Measurements from ENCODE around the gene CABLES1.
"Not testable (repeated sequence)": the region's sequence is repeated elsewhere in the genome, so short reads cannot be mapped to it uniquely, and the experiment has no call there.

CABLES1 gene, protein sequence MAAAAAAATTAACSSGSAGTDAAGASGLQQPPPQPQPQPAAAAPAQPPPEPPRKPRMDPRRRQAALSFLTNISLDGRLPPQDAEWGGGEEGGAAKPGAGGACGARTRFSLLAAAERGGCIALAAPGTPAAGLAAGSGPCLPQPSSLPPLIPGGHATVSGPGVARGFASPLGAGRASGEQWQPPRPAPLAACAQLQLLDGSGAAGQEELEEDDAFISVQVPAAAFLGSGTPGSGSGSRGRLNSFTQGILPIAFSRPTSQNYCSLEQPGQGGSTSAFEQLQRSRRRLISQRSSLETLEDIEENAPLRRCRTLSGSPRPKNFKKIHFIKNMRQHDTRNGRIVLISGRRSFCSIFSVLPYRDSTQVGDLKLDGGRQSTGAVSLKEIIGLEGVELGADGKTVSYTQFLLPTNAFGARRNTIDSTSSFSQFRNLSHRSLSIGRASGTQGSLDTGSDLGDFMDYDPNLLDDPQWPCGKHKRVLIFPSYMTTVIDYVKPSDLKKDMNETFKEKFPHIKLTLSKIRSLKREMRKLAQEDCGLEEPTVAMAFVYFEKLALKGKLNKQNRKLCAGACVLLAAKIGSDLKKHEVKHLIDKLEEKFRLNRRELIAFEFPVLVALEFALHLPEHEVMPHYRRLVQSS

DNA sequence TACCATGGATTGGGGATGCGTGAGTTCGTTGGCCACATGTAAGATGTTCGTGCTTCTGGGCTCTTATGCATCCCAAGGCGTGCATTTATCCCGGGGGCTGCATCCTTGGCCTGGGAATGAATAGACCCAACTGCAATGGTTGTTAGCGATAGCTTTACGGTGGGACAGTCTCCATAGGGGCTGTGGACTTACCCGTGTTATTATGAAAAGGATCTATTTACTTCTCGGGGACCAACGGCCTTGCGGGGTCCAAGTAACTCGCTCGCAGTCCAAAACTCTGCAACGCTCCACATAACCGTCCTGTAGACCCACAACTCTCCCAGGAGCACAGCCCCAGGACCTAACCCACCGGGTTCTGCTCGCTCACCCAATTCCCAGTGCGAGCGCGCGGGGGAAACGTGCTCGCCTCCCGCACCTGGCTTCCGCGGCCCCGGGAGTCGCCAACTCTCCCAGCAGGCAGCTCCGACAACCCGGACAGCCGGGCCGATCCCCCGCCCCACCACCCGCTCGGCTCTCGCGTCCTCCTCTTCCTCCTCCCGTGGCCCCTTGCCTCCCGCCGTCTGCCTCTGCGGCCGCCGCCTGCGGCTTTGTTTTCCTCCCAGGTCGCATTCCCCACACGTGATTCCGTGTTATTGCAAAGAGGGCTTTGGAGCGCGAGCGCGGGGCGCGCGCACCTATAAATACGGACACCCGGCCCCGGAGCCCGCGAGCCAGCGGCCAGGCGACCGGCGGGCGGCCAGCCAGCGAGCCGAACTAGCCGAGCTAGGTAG, at the start of gene CABLES1:
Gene CABLES1, plus strand, starts transcription at position 706 of the 770 bp plus-strand sequence. CDS start 278 bp downstream, outside the sequence.
- DNase-seq, result peak; percentile 42 to 83

DNA sequence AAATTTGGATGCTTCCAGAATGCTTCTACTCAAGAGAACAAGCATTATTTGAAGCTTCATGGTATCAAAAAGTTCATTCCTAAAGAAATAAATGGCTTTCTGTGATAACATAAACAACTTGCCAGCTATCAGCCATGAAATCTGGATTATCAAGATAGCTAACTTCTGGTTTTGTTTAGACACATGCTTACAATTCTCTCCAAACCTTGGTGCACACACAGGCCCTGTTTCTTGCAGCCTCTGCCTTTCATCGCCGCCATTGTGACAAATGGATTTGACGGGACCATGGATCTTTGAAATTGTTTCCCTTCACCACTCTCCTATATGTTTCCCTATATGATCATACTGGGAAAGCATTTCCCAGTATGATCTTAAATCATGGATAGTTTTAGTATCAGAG, 47.9 kb upstream of the CABLES1 start:
- DNase-seq, result no peak

DNA sequence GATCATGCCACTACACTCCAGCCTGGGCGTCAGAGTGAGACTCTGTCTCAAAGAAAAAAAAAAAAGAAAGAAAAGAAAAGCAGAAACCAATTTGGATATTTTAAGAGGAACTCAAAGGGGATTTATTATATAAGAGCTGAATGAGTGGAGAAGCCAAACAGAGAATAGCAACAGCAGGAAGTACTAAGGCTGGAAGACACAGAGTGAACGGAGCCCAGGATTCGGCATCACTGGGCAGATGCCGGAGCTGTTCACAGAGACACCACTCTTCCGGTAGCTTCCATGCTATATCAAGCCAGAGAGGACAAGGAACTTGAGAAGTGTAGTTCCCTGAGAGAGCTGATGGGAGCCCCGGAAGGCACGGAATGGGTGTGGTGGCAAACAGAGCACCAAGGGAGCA, 47.0 kb upstream of the CABLES1 start:
- DNase-seq, result no peak

DNA sequence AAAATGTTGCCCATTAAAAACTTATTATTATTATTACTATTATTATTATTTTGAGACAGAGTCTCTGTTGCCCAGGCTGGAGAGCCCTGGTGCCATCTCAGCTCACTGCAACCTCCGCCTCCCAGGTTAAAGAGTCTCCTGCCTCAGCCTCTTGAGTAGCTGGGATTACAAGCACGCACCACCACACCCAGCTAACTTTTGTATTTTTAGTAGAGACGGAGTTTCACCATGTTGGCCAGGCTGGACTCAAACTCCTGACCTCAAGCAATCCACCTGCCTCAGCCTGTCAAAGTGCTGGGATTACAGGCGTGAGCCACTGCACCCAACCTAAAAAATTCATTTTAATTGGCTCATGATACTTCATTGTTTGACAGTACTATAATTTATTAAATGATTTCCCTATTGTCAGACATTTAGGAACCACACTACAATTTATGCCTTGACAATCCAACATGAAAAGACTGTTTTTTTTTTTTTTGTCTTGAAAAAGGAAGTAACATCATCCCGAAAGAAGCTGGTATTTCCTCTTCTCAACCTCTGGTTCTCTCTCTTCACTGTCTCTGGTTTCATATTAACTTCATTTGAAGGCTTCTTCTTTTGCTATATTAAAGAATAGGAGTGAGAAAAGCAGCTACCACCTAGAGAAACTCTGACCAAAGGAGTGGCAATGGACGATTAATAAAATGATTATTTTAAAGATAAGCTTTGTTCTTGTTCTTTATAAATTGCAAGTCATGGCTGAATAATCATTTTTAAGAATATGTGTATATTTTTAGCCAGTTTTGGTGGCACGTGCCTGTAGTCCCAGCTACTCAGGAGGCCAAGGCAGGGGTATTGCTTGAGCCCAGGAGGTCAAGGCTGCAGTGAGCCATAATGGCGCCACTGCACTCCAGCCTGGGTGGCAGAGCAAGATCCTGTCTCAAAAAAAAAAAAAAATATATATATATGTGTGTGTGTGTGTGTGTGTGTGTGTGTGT, 44.0 kb upstream of the CABLES1 start:
- not testable (repeated sequence) for DNase-seq

DNA sequence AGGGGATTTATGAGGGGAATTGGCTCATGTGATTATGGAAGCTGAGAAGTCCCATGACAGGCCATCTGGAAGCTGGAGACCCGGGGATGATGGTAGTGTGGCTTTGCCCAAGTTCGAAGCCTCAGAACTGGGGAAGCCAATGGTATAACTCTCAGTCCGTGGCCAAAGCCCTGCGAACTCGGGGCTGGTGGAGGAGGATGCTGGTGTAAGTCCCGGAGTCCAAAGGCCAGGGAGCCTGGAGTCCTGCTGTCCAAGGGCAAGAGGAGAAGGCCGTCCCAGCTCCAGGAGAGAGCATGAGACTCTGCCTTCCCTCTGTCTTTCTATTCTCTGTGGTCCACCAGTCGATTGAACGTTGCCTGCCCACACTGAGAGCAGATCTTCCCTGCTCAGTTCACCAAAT, 43.2 kb upstream of the CABLES1 start:
- no peak for DNase-seq

DNA sequence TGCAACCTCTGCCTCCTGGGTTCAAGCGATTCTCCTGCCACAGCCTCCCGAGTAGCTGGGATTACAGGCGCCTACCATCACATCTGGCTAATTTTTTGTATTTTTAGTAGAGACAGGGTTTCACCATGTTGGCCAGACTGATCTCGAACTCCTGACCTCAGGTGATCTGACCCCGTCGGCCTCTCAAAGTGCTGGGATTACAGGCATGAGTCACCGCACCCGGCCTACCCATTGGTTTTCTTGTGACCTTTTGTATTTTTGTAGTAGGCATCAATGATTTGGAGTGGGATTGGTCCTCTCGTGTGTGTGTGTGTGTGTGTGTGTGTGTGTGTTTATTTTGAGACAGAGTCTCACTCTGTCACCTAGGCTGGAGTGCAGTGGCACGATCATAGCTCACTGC, 42.2 kb upstream of the CABLES1 start:
- not testable (repeated sequence) for DNase-seq

DNA sequence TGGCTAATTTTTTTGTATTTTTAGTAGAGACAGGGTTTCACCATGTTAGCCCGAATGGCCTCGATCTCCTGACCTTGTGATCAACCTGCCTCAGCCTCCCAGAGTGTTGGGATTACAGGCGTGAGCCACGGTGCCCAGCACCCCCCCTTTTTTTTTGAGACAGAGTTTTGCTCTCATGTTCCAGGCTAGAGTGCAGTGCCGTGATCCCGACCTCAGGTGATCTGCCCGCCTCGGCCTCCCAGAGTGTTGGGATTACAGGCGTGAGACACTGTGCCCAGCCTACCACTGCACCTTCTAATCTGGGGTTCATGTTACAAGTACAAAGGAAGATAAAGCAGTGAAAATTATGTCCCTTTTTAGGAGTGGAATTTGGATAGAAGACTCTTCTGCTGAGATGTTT, 41.5 kb upstream of the CABLES1 start:
- no peak for DNase-seq

DNA sequence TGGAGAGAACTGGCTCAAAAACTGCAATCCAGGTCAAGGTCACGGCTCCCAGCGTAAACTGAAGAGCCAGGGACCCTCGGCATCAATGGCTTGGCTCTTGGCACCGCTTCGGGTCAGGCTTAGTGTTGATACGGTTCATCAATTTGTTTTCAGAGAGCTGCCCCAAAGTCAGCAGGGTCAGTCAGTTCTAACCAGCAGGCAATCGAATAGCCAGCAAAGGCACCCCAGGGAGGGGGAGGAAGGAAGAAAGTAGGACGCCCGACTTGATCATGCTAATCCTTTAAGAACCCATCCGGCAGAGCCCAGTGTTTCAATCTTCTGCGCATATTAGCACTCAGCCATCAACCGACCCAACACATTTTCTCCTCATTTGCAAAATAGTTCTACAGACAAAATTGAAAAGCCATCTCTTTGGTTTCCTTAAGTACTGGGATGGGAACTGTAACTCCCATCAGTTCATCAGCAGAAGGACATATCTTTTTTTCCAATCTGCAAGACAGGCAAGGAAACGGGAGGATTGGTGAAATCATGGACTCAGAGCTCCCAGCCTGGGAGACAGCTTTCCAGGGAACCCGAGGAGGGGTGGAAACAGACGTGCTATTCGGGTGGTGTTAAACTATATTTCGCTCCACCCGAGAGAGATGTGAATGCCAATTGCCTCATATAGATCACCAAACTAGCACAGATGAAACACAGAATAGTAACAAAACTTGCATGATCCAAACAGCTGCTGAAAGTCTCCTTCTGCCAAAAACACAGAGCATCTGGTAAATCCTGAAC, 40.7 kb upstream of the CABLES1 start:
- DNase-seq, result no peak

DNA sequence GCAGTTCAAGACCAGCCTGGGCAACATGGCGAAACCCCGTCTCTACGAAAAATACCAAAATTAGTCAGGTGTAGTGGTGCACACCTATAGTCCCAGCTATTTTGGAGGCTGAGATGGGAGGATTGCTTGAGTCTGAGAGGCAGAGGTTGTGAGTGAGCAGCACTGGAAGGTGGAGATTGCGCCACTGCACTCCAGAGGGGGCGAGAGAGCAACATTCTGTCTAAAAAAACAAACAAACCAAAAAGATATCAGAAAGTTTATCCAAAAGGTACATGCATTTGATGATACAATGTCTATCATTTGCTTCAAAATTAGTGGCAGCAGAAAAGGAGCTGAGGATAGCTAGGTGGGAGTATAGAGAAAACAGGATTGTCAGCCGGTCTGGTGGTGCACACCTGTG, 39.8 kb upstream of the CABLES1 start:
- DNase-seq, result no peak

DNA sequence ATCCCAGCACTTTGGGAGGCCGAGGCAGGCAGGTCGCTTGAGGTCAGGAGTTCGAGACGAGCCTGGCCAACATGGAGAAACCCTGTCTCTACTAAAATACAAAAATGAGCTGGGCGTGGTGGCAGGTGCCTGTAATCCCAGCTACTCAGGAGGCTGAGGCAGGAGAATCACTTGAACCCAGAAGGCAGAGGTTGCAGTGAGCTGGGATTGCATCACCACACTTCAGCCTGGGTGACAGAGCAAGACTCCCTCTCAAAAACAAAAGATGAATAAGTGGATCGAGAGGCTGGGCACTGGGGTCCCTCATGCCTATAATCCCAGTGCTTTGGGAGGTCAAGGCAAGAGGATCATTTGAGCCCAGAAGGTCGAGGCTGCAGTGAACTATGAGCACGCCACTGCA, 38.3 kb upstream of the CABLES1 start:
- not testable (repeated sequence) for DNase-seq

DNA sequence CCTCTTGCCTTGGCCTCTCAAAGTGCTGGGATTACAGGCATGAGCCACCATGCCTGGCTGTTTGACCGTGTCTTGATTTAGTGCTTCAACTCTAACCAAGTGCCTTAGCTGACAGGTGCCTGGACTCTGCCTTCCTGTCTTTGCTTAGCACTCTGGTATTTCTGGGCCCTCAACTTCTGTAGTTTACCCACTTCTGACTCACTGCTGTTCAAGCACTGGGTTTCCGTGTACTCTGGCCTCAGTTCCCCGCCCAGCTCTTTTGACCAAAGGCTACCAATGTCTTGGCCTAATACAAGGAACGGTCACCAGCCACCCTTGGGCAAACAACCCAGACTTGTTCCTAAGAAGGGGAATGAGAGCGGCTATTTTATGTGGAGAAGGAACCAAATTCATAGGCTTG, 35.7 kb upstream of the CABLES1 start:
- DNase-seq, result no peak

DNA sequence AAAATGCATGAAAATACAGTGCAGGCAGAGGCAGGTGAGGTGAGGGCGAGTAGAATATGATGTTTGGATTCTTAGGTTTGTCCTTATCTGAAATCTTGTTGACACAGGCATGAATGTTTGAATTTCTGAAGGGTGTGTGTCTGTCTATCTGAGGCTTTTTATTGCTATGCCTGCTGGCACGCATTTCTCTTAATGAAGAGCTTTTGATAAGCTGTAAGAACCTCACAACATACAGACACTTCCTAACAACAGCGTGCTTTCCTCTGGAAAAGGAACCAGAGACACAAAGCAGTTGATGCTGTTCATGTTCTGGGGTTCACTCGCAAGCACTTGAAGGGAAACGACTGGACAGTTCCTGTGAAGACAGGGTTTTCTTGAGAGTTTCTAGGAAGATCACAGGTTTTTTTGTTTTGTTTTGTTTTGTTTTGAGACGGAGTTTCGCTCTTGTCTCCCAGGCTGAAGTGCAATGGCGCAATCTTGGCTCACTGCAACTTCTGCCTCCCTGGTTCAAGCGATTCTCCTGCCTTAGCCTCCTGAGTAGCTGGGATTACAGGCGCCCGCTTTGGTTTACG, 33.3 kb upstream of the CABLES1 start:
- peak in 1 of 2 experiments; percentile 7 for DNase-seq

DNA sequence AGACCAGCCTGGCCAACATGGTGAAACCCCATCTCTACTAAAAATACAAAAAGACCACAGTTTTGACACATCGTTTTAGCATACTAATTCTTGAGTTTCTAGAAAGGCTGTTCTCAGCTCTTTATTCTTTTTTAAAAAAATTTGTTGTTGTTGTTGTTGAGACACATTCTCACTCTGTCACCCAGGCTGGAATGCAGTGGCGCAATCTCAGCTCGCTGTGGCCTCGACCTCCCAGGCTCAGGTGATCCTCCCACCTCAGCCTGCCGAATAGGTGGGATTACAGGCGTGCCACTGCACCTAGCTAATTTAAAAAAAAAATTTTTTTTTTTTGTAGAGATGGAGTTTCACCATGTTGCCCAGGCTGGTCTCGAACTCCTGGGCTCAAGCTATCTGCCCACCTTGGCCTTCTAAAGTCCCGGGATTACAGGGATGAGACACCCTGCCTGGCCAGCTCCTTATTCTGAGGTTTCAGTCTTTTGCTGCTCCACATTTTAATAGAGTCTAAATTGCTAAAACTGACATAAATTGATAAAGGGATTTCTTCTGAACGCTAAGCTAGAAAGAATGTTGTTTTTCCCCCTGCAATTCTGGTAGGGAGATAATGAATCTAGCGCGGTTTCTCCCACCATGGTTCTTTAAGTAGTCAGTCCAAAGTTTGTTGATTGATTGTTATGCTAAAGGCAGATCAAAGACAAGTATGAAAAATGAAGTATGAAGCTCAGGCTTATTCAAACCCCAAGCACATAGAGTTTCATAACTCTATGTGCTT, 32.6 kb upstream of the CABLES1 start:
- no peak for DNase-seq

DNA sequence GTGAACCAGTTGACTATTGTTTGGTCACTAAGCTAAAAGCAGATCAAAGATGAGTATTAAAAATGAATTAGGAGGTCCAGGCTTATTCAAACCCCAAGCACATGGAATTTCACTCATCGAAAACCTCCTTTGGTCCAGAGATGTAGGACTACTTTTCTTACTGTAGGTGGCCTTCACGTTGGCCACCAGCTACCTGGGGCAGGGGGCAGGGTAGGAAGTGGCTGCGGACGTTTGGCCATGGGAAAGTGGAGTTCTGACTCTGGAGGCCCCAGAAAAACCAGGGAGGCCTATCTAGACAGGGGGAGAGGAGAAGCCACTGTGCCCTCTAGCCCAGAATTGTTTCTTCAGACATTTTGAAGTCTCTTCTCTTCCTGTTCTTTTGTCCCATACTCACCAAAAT, 31.8 kb upstream of the CABLES1 start:
- DNase-seq, result no peak

DNA sequence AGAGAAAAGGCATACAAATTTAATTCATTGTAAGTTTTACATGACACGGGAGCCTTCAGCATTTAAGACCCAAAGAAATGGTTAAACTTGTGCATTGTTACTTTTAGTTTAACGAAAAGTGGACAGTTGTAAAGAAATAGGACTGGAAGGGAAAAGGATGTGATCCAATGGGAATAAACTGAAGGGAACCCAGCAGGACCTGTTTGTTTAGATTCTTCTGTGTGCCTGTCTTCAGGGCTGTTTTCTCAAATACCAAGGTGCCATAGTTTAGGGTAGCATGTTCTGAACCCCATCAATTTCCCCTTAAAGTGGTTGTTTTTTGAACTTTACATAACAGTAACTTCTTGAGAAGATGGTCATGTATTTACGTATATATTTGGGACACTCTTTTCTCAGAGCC, 30.3 kb upstream of the CABLES1 start:
- no peak for DNase-seq

DNA sequence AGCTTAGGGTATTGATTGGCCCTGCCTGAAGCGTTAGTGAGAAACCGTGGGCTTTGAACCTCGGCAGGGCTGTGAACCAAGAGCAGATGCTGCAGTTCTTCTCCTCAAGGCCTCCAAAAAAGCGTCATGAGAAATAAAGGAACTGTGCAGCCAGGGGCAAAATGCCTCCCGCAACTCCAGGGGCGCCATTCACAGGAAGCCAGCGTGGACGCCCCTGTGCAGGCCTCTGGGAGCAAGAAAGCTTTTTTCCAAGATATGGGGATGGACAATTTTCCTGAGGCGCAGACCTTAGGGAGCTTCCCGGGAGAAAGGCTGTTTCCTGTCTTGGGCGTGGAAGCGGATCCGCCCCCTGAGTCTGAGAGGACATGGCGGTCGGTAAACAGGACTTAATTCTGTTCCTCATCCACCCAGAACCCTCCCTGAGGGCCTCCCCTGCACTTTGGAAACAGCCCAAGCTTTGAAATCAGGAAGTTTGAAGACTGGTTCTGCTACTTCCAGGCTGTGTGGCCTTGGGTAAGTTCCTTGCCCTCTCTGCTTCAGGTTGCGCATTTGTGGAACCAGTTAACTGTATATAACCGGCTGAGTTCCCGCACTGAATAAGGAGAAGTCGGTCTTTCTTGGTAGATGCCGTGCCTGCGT, 29.6 kb upstream of the CABLES1 start:
- no peak for DNase-seq

DNA sequence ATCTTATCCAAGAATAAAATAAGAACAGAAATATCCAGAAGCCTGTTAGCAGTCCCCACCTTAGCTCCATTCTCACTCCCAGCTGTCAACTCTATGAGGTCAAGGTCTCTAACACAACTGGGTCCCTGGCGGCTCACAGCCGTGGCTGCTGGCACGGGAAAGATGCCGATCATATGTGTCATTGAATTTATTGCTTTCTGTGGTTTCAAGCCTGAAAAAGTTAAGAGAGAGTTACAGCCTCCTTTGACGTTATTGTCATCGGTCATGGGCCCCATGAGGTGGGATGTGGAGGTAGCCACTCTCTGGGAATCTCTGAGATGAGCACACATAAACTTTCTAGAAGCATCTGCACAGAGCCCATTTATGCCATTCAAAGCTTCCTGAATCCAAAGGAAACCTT, 28.7 kb upstream of the CABLES1 start:
- no peak for DNase-seq

DNA sequence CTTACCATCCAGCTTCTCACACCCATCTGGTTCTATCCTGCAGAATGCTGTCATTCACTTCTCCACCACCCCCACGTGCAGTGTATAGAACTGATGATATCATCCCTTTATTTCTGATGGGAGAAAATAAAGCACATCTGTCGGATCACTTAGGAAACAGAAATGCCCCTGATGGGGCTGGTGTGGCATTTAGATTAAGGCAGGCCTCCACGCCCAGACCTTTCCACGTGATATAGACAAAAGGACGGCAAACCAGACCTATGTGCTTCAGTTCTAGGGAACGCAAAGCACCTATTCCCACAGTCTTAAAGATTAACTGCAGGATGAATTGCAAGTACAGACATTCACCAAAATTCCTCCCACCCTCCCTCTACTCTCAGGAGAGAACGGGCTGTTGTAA, 27.6 kb upstream of the CABLES1 start:
- DNase-seq, result no peak

DNA sequence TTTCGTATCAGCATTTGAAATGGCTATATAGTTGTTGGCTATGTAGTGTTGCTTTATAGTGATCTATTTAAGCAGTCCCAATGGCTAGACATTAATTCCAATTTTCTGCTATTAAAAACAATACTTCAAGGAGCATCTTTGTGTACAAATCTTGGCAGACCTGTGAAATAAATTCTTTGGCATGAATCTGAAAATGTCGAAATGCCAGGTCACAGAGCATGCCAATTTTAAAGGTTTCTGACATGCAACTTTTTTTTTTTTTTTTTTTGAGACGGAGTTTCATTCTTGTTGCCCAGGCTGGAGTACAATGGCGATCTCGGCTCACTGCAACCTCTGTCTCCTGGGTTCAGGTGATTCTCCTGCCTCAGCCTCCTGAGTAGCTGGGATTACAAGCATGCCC, 26.8 kb upstream of the CABLES1 start:
- DNase-seq, result no peak

DNA sequence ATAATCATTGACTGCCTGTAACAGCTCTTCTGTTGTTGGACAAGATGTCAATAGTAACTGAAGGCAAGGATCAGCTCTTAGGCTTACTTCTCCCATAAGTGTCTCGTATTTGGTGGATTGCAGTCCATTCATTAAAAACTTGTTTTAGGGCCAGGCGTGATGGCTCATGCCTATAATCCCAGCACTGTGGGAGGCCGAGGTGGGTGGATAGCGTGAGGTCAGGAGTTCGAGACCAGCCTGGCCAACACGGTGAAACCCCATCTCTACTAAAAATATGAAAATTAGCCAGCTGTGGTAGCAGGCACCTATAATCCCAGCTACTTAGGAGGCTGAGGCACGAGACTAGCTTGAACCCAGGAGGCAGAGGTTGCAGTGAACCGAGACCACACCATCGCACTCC, 26.1 kb upstream of the CABLES1 start:
- not testable (repeated sequence) for DNase-seq
